Loucy (cell line): ENCODE results near the gene TTC27.

Experiments
- H2AFZ ChIP-seq: fragments of 200-600 bp; sonication (generic); 2 replicates; pipeline ENCODE4 v1.6.0; 2016; ENCODE audit warnings: antibody characterized with exemption, mild to moderate bottlenecking, low read length, moderate library complexity
- H3F3A ChIP-seq: fragments of 200-600 bp; 2 replicates; pipeline ENCODE4 v1.6.0; 2016; ENCODE audit warnings: antibody characterized with exemption, low read depth, mild to moderate bottlenecking
- H3K27me3 ChIP-seq: fragments of 200-600 bp; sonication (generic); 2 replicates; pipeline ENCODE4 v1.6.1; 2014; ENCODE audit warnings: low read length, mild to moderate bottlenecking; ENCODE audit not compliant: insufficient read depth, poor library complexity, severe bottlenecking
- H3K36me3 ChIP-seq: fragments of 200-600 bp; sonication (generic); 2 replicates; pipeline ENCODE4 v1.6.1; 2016; ENCODE audit warnings: low read length; ENCODE audit not compliant: insufficient read depth
- H3K4me1 ChIP-seq: fragments of 200-600 bp; sonication (generic); 2 replicates; pipeline ENCODE4 v1.5.1; 2014; ENCODE audit warnings: low read length, mild to moderate bottlenecking; ENCODE audit not compliant: insufficient read depth, poor library complexity, severe bottlenecking
- H3K4me2 ChIP-seq: fragments of 200-600 bp; sonication (generic); 2 replicates; pipeline ENCODE4 v1.6.0; 2014; ENCODE audit warnings: antibody characterized with exemption, low read length, low read depth, mild to moderate bottlenecking; ENCODE audit not compliant: poor library complexity, severe bottlenecking
- H3K4me3 ChIP-seq: fragments of 200-600 bp; sonication (generic); 2 replicates; pipeline ENCODE4 v1.5.1; 2014; ENCODE audit warnings: low read length, mild to moderate bottlenecking, mixed read lengths; ENCODE audit not compliant: poor library complexity, severe bottlenecking
- H3K79me2 ChIP-seq: fragments of 200-600 bp; sonication (generic); 2 replicates; pipeline ENCODE4 v1.6.1; 2014; ENCODE audit warnings: low read length; ENCODE audit not compliant: insufficient read depth
- H3K9ac ChIP-seq: fragments of 200-600 bp; sonication (generic); 2 replicates; pipeline ENCODE4 v1.6.0; 2014; ENCODE audit warnings: mild to moderate bottlenecking, low read depth, low read length, moderate library complexity; ENCODE audit not compliant: poor library complexity, severe bottlenecking
- H3K9me2 ChIP-seq: fragments of 200-600 bp; sonication (generic); replicated peaks from 2 replicates; pipeline ENCODE4 v1.6.1; 2016; ENCODE audit warnings: low read depth, low read length, mixed read lengths
- H3K9me3 ChIP-seq: fragments of 200-600 bp; sonication (generic); 2 replicates; pipeline ENCODE4 v1.6.1; 2014; ENCODE audit warnings: mild to moderate bottlenecking, antibody characterized with exemption, low read length, low read depth; ENCODE audit not compliant: insufficient read depth
- H4K20me1 ChIP-seq: fragments of 200-600 bp; sonication (generic); 2 replicates; pipeline ENCODE4 v1.6.0; 2014; ENCODE audit warnings: antibody characterized with exemption, low read length, mild to moderate bottlenecking; ENCODE audit not compliant: insufficient read depth, poor library complexity, severe bottlenecking
- EZH2phosphoT487 ChIP-seq: fragments of 200-600 bp; IDR thresholded peaks from 2 replicates; pipeline ENCODE4 v1.6.1; 2018; ENCODE audit warnings: antibody characterized with exemption, mild to moderate bottlenecking, moderate library complexity, borderline replicate concordance
- TF ChIP-seq, protein P1 (sequence below): fragments of 200-600 bp; sonication (generic); conservative IDR thresholded peaks from 2 replicates; pipeline ENCODE4 v1.5.1; 2014; ENCODE audit warnings: mild to moderate bottlenecking, antibody characterized with exemption, low read length

TTC27 gene

GRCh38 chr2:32836933-32837332, 209.1 kb downstream of the TTC27 start:
- no peaks in the 10 kb centered on the region for H3K9me3 ChIP-seq
- H2AFZ ChIP-seq, result no peak overlapping the region
- H4K20me1 ChIP-seq, result no peaks in the 10 kb centered on the region

DNA sequence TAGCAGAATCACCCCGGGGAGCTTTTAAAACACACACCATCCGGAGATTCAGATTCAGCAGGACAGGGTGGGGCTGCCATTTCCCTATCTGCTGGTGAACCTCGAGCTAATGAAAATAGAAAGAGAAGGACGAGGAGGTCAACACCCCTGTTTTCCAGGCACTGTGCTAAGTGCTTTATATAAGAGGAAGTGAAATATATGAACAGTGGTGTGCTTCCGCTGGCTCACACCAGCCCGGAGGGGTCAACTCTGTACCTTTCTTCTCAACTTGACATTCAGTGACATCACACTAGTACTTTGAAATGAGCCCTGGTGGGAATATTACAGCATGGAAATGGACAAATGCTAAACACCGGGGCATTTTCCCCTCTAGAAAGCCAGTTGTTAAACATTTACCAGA, 210.6 kb downstream of the TTC27 start:
- Histone ChIP-seq H3K4me1 (peaks cover 6% of the 10 kb centered on the region), H3K79me2 (no peaks in the 10 kb centered on the region), H3K9ac (no peak overlapping the region), H4K20me1 (no peaks in the 10 kb centered on the region), H3K9me2 (no peaks in the 10 kb centered on the region), H3K4me2 (no peak overlapping the region), H3K4me3 (no peak overlapping the region), H3K27me3 (no peaks in the 10 kb centered on the region), H2AFZ (peak overlapping the region; percentile 74; the same call in 1 of the 2 replicates), H3K9me3 (no peaks in the 10 kb centered on the region), H3K36me3 (no peaks in the 10 kb centered on the region), H3F3A (no peaks in the 10 kb centered on the region)
- TF ChIP-seq EZH2phosphoT487, result no peak
- TF ChIP-seq, protein P1, sequence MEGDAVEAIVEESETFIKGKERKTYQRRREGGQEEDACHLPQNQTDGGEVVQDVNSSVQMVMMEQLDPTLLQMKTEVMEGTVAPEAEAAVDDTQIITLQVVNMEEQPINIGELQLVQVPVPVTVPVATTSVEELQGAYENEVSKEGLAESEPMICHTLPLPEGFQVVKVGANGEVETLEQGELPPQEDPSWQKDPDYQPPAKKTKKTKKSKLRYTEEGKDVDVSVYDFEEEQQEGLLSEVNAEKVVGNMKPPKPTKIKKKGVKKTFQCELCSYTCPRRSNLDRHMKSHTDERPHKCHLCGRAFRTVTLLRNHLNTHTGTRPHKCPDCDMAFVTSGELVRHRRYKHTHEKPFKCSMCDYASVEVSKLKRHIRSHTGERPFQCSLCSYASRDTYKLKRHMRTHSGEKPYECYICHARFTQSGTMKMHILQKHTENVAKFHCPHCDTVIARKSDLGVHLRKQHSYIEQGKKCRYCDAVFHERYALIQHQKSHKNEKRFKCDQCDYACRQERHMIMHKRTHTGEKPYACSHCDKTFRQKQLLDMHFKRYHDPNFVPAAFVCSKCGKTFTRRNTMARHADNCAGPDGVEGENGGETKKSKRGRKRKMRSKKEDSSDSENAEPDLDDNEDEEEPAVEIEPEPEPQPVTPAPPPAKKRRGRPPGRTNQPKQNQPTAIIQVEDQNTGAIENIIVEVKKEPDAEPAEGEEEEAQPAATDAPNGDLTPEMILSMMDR, result no peak

More at GRCh38 chr2:32836933-32837332, 209.1 kb downstream of the TTC27 start:
- Histone ChIP-seq H3K4me2 (no peak overlapping the region), H3F3A (no peaks in the 10 kb centered on the region), H3K79me2 (no peaks in the 10 kb centered on the region), H3K27me3 (no peaks in the 10 kb centered on the region), H3K9ac (no peak overlapping the region), H3K4me3 (no peak overlapping the region), H3K9me2 (no peaks in the 10 kb centered on the region), H3K36me3 (no peaks in the 10 kb centered on the region), H3K4me1 (peaks cover 6% of the 10 kb centered on the region)
- no peak for TF ChIP-seq EZH2phosphoT487
- TF ChIP-seq, protein P1, result no peak

DNA sequence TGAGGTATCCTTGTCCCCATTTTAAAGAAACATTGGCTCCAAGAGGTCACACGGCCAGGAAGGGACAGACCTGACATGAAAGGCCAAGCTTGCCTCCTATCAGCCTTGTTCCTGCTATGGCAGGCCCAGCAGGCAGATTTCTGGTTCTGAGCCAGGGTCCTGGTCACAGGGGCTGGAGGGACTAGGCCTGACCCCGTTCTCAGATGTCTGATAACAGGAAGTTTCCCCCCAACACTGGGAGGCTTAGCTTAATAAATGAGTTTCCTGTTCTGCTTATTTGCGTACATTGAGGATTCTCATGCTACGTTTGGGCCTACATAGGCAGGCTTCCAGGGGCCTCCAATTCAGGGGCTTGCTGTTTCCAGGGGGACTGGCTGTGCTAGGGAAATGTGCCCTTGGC, 211.1 kb downstream of the TTC27 start:
- no peaks in the 10 kb centered on the region for H3K27me3 ChIP-seq
- H4K20me1 ChIP-seq, result no peaks in the 10 kb centered on the region
- no peak overlapping the region for H3K9ac ChIP-seq
- H3K4me1 ChIP-seq, result peaks cover 6% of the 10 kb centered on the region
- peak overlapping the region; percentile 74 for H2AFZ ChIP-seq
- H3K36me3 ChIP-seq, result no peaks in the 10 kb centered on the region
- no peaks in the 10 kb centered on the region for H3K79me2 ChIP-seq
- TF ChIP-seq, protein P1, result no peak
- no peak for TF ChIP-seq EZH2phosphoT487
- H3K4me2 ChIP-seq, result no peak overlapping the region
- H3K9me3 ChIP-seq, result no peaks in the 10 kb centered on the region
- no peak overlapping the region for H3K4me3 ChIP-seq
- H3K9me2 ChIP-seq, result no peaks in the 10 kb centered on the region
- H3F3A ChIP-seq, result no peaks in the 10 kb centered on the region
